Measurements from ENCODE around the gene MSL2.

- TF ChIP-seq POLR2AphosphoS5 (IDR thresholded peaks at IDR 0.05; ENCODE audit: borderline replicate concordance, low read depth, low read length) (no peak), EZH2 (IDR thresholded peaks at IDR 0.05) (no peak), FOXP2 (optimal IDR thresholded peaks at IDR 0.05; ENCODE audit: control extremely low read depth, extremely low read length, insufficient read depth) (no peak)
Measured at GRCh38 chr3:136136454-136136853, 59.7 kb downstream of the MSL2 start.
